Bronchial epithelial cell (primary cell): Measurements from ENCODE around the gene EGFL6. TPM values are rescaled to one million over a fixed set of nuclear protein-coding genes. Genes with fewer than 3 reads are reported as not detected.
A peak's percentile ranks its signal among the peaks of the same experiment; 100 is the strongest.

Experiments used
- DNase-seq: peaks from one replicate; pipeline ENCODE4 v3.0.0-alpha.2; 2010; ENCODE audit warnings: low read depth
- FAIRE-seq: peaks from 2 replicates; lab custom pipeline; 2011; peaks lifted over from hg19 to GRCh38; lab: Jason Lieb, UNC
- H3K27me3 ChIP-seq: 2 replicates; pipeline ENCODE4 v1.5.1; 2011; ENCODE audit warnings: low read length; ENCODE audit not compliant: control insufficient read depth, insufficient read depth
- H3K36me3 ChIP-seq: 2 replicates; pipeline ENCODE4 v1.5.1; 2011; ENCODE audit warnings: low read length; ENCODE audit not compliant: control insufficient read depth, insufficient read depth
- H3K4me3 ChIP-seq: 2 replicates; pipeline ENCODE4 v1.5.1; 2011; ENCODE audit warnings: mild to moderate bottlenecking, low read depth, low read length, control low read depth
- total RNA-seq: library from RNA; depleted of rRNA; stranded (reverse); fragments of >200 nt; gene quantifications from 2 replicates; pipeline ENCODE4 v1.2.1, GENCODE V29; 2014
- TF ChIP-seq, protein P1 (sequence below): IDR thresholded peaks from 2 replicates; pipeline ENCODE4 v1.5.1; 2011; ENCODE audit warnings: mild to moderate bottlenecking, moderate library complexity, low read length, control low read depth, inconsistent platforms; ENCODE audit not compliant: insufficient read depth, severe bottlenecking

The EGFL6 gene
- total RNA-seq, 1 donor from 2014 or later, result not detected

DNA sequence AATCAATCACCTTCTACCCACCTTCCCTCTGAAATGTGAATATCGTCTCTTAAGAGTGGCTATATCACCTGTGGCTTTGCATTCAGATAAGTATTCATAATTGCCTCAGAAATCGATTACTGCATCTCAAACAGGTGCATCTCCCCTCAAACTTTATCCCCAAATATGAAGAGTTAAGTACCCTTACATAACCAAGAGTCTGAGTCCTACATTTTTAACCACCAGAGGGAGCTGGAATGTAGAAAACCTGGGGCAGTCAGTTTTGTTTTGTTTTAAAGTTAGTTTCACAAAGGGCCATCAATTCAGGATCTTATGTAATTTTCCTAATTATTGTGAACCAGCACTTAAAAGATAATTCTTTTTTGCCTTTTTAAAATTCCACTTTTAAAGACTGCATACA, 89.2 kb downstream of the EGFL6 start:
- no peaks in the 10 kb centered on the region for H3K36me3 ChIP-seq
- DNase-seq, result peak; percentile 50
- no peaks in the 10 kb centered on the region for H3K27me3 ChIP-seq
- no peak for FAIRE-seq
- TF ChIP-seq, protein P1, sequence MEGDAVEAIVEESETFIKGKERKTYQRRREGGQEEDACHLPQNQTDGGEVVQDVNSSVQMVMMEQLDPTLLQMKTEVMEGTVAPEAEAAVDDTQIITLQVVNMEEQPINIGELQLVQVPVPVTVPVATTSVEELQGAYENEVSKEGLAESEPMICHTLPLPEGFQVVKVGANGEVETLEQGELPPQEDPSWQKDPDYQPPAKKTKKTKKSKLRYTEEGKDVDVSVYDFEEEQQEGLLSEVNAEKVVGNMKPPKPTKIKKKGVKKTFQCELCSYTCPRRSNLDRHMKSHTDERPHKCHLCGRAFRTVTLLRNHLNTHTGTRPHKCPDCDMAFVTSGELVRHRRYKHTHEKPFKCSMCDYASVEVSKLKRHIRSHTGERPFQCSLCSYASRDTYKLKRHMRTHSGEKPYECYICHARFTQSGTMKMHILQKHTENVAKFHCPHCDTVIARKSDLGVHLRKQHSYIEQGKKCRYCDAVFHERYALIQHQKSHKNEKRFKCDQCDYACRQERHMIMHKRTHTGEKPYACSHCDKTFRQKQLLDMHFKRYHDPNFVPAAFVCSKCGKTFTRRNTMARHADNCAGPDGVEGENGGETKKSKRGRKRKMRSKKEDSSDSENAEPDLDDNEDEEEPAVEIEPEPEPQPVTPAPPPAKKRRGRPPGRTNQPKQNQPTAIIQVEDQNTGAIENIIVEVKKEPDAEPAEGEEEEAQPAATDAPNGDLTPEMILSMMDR, result peak; percentile 22
- no peak overlapping the region for H3K4me3 ChIP-seq

- peak; percentile 90 for DNase-seq
- no peak for FAIRE-seq
- no peak overlapping the region for H3K4me3 ChIP-seq
- TF ChIP-seq, protein P1, result no peak
- H3K36me3 ChIP-seq, result no peaks in the 10 kb centered on the region
- no peaks in the 10 kb centered on the region for H3K27me3 ChIP-seq
Observed at GRCh38 chrX:13659063-13659462, 89.7 kb downstream of the EGFL6 start.

GRCh38 chrX:13661735-13662288, 92.4 kb downstream of the EGFL6 start:
- no peak overlapping the region for H3K4me3 ChIP-seq
- TF ChIP-seq, protein P1, result no peak
- no peak for FAIRE-seq
- DNase-seq, result no peak
- H3K27me3 ChIP-seq, result no peaks in the 10 kb centered on the region
- no peaks in the 10 kb centered on the region for H3K36me3 ChIP-seq

- FAIRE-seq, result no peak
Observed at GRCh38 chrX:13662355-13662791, 93.0 kb downstream of the EGFL6 start.

GRCh38 chrX:13664020-13664419, 94.6 kb downstream of the EGFL6 start:
- Histone ChIP-seq H3K4me3 (no peak overlapping the region), H3K27me3 (no peaks in the 10 kb centered on the region)
- TF ChIP-seq, protein P1, result no peak

More at GRCh38 chrX:13662355-13662791, 93.0 kb downstream of the EGFL6 start:
- Histone ChIP-seq H3K36me3 (no peaks in the 10 kb centered on the region), H3K27me3 (no peaks in the 10 kb centered on the region), H3K4me3 (no peak overlapping the region)
- TF ChIP-seq, protein P1, result no peak
- DNase-seq, result no peak

GRCh38 chrX:13666836-13667235, 97.4 kb downstream of the EGFL6 start:
- Histone ChIP-seq H3K4me3 (no peak overlapping the region), H3K27me3 (no peaks in the 10 kb centered on the region), H3K36me3 (no peaks in the 10 kb centered on the region)
- FAIRE-seq, result no peak
- TF ChIP-seq, protein P1, result no peak
- DNase-seq, result no peak

More at GRCh38 chrX:13664020-13664419, 94.6 kb downstream of the EGFL6 start:
- no peak for FAIRE-seq
- H3K36me3 ChIP-seq, result no peaks in the 10 kb centered on the region
- peak; percentile 39 for DNase-seq
